Measurements from ENCODE around the gene SLC29A1.
"Not testable (repeated sequence)": the region's sequence is repeated elsewhere in the genome, so short reads cannot be mapped to it uniquely, and the experiment has no call there.

SLC29A1 gene

GRCh38 chr6:44224029-44224964 is 902 bp downstream of the SLC29A1 start:
- DNase-seq = no peak

DNA sequence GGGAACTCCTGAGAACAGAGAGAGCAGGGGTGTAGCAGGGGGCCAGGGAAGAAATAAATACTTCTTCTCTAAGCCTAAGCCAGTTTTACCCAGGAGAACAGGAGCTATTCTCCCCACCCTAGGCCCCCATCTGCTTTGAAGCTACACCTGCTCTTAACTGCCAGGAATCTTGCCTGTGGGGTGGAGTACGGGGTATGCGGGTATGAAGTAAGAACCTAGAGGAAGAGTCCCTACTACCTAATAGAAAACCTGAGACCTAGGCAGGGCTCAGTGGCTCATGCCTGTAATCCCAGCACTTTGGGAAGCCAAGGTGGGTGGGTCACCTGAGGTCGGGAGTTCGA is 1.5 kb downstream of the SLC29A1 start:
- no peak for DNase-seq

DNA sequence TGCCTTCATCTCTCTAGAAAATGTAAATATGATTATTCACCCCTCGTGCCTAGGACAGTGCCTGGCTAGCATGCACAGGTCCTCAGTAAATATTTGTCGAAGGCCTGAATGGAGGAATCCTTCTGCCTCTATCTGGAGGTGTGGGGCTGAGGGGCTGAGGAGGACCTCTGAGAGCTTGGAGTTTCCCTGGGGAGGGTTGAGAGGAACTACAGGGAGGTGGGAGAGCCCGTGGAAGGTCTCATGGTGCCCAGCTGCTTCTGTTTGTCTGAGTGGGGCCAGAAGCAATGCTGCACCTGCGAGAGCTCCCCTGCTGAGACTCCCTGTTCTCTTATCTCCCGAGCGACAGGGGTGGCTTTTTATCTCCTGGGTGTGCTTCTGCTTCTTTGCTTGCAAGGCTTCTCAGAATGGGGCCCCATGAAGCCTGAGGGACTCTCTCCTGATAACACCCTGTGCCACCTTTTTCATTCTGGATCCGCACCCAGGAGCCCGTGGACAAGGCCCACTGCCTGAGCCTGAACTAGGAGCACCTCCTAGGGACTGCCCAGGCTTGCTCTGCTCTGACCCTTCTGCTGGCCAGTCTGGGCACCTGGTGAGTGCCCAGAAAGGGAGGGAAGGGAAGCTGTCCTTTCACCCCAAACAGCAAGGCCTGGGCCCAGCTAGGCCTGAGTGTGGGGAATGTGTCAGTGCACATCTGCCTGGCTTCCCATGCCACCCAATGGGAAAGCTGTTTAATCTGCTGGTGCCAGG is 2.4 kb downstream of the SLC29A1 start:
- DNase-seq = no peak

- DNase-seq = no peak
Observed at GRCh38 chr6:44226368-44227147, 3.2 kb downstream of the SLC29A1 start.

- DNase-seq = no peak
Observed at GRCh38 chr6:44227148-44227793, 3.9 kb downstream of the SLC29A1 start.

DNA sequence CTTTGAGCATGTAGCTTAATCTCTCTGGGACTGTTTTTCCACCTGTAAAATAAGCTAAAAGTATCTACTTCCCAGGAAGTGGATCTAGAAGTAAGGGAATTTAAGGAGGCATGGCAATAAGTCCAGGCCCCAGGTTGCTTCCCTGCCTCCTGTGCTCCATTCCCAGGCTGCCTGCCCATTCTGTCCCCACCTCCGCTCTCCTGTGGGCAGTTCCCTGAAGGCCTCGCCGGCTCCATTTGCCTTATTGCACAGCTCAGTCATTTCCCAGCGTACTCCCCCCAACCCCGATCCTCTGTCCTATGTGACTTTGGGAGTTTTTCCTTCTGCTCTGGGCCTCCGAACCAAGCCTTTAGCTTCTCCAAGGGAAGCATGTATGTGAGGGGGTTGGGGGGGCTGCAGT is 4.6 kb downstream of the SLC29A1 start:
- DNase-seq = no peak

- DNase-seq = no peak
Observed at GRCh38 chr6:44228433-44228832, 5.0 kb downstream of the SLC29A1 start.

GRCh38 chr6:44228836-44229235 is 5.4 kb downstream of the SLC29A1 start:
- DNase-seq = no peak

DNA sequence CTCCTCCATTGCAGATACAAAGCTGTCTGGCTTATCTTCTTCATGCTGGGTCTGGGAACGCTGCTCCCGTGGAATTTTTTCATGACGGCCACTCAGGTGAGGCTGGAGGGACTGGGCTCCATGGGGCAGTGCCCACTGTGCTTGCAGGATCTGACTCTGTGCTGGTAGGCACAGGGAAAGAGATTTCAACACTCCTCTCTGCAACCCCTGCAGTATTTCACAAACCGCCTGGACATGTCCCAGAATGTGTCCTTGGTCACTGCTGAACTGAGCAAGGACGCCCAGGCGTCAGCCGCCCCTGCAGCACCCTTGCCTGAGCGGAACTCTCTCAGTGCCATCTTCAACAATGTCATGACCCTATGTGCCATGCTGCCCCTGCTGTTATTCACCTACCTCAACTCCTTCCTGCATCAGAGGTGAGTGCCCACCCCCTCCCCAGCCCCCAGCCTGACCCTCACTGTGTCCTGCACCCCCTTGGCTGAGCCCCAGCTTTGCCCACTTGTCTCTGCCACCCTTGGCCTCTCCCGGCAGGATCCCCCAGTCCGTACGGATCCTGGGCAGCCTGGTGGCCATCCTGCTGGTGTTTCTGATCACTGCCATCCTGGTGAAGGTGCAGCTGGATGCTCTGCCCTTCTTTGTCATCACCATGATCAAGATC is 6.1 kb downstream of the SLC29A1 start:
- DNase-seq = no peak

DNA sequence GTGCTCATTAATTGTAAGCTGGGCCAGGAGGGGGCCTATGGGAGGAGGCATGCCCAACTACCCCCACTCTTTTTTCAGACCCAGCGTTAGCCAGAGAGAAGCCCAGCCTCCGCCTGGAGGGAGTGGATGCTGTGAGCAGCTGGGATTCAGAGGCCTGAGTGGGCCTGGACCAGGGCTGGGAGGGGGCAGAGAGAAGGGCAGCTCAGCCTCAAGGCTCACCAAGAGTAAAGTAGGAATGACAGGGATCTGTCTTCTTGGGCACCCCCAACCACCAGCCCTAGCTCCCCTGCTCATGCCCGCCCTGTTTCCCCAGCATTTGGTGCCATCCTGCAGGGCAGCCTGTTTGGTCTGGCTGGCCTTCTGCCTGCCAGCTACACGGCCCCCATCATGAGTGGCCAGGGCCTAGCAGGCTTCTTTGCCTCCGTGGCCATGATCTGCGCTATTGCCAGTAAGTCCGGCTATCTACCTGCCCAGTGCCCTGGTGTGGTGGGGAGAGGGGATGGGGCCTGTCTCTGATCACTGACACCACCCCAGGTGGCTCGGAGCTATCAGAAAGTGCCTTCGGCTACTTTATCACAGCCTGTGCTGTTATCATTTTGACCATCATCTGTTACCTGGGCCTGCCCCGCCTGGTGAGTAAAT is 6.8 kb downstream of the SLC29A1 start:
- no peak for DNase-seq

DNA sequence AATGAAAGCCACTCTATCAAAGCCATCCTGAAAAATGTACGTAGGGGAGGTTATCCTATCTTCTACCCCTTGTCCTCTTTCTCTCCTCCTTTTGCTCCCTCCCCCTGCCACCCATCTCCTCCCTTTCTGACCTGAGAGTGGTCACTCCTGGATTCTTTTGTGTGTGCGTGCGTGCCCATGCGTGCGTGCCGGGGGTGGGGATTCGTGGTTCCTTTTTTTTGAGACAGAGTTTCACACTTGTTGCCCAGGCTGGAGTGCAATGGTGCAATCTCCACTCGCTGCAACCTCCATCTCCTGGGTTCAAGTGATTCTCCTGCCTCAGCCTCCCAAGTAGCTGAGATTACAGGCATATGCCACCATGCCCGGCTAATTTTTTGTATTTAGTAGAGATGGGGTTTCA is 8.0 kb downstream of the SLC29A1 start:
- DNase-seq = not testable (repeated sequence)

DNA sequence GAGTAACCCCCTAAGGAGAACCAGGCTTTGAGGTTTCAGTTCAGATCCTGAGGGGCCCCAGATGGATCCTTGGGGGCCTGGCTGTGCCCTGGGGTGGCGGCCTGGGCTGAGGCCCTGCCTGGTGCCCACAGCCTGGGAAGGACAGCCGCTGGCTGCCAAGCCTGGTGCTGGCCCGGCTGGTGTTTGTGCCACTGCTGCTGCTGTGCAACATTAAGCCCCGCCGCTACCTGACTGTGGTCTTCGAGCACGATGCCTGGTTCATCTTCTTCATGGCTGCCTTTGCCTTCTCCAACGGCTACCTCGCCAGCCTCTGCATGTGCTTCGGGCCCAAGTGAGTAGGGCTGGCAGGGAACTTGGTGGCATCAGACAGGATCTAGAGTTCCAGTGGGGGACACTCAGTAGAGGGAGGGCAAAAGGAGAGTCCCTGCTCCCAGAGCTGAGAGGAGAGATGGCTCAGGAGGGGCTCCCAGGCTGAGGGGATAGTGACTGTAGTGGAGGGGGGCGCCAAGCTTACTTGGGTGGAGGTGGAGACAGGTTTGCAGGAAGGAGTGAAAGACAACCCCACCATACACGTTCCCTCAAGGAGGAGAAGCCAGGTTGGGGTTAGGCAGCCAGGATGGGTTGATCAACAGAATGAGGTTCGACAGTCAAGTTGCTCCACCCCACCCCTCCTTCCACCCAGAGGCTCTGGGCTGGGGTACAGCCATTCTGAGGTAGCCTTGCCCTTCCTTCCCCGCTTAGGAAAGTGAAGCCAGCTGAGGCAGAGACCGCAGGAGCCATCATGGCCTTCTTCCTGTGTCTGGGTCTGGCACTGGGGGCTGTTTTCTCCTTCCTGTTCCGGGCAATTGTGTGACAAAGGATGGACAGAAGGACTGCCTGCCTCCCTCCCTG is 9.5 kb downstream of the SLC29A1 start:
- no peak for DNase-seq

DNA sequence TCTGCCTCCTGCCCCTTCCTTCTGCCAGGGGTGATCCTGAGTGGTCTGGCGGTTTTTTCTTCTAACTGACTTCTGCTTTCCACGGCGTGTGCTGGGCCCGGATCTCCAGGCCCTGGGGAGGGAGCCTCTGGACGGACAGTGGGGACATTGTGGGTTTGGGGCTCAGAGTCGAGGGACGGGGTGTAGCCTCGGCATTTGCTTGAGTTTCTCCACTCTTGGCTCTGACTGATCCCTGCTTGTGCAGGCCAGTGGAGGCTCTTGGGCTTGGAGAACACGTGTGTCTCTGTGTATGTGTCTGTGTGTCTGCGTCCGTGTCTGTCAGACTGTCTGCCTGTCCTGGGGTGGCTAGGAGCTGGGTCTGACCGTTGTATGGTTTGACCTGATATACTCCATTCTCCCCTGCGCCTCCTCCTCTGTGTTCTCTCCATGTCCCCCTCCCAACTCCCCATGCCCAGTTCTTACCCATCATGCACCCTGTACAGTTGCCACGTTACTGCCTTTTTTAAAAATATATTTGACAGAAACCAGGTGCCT is 10.2 kb downstream of the SLC29A1 start:
- no peak for DNase-seq

DNA sequence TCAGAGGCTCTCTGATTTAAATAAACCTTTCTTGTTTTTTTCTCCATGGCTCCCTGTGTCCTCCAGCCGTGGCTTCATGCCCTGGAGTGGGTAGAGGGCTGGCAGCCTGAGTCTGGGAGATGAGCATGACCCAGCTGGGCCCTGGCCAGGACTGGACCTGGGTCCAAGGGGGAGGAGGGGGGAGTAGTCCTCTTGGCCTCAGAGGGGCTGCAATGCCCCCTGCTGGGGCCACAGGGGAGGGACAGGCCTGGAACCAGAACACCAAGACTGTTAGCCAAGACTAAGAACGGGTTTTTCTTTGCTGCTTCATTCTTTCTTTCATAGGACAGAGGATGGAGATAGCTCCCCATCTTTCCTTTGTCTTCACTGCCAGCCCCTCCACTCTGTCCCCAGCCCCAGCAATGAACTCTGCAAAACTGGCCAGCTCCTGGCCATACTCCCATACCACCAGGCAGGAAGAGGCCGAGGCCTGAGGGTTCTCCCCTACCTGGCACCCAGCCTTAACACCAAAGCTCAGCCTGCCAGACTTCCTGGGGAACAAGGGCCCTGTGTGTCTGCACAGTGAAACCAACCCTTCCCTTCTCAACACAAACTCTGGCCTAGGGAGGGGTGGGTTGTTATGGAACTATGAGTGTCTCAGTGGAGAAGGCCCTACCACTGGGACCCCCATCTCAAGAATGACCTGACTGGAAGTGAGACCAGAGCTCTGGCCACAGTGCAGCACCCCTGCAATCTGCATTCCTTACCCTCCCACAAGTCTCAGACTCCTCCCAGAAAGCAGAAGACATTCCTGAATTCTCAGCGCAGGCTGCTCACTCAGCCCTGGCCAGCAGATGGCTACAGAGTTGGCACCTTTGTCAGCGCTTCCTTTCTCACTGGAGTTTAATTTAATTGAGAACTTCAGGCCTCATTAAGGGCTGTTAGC is 11.0 kb downstream of the SLC29A1 start:
- DNase-seq = no peak

DNA sequence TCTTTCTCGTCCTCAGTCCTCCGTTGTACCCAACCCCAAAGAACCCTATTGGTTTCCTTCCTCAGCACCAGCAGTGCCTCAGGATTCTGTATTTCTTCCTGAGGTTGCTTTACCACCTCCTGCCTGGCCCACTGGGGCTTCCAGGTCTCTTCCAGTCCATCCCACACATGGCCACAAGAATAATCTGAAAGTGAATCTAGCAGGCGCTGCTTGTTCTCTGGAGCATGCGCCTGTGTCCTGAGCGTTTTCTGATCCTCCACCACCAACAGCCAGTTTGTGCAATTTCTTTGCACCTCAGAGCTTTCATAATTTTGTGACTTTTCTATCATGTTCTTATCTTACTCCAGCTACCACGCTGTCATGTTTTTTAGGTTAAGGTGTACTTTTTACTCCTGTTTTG is 11.9 kb downstream of the SLC29A1 start:
- no peak for DNase-seq

DNA sequence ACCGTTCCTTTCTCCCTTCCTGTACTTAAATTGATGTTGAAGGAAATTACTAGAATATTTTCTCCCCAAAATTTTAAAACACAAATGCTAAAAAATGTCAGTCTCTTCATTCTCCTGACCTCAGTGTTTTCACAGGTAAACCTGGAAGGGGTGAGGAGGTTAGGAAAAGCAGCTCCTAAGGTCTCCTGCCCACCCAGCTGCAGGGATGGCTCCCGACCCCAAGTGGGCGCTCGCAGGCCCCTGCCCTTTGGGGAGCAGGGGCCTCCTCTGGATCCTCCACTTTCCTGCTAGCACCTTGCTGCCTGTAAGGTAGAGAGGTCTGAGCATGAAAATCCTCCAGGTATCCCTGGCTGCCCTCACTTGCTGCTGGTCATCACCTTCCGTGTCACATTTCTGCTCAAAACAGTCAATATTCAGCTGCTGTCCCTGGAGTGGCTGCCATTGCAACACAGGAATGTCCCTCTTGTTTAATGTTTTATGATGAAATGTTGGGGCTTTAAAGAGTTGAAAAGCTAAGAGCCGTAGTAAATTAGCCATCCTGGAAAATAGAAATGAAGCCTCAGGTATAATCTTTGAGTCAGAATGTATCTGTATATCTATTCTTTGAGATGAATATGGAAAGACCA is 12.6 kb downstream of the SLC29A1 start:
- no peak for DNase-seq

GRCh38 chr6:44237021-44237812 is 13.8 kb downstream of the SLC29A1 start:
- DNase-seq = peak; percentile 46

Measured in activated effector memory CD4-positive, alpha-beta T cell treated with Interleukin-2 at 50 U/mL for 16 hours (primary cell).